Non-pigmented ciliary epithelial cell (primary cell): ENCODE data around the gene FBXO21.

ENCODE experiments used
- DNase-seq: peaks from one replicate; pipeline ENCODE4 v3.0.0-alpha.2; 2010; ENCODE audit warnings: low read depth

FBXO21 gene

DNA sequence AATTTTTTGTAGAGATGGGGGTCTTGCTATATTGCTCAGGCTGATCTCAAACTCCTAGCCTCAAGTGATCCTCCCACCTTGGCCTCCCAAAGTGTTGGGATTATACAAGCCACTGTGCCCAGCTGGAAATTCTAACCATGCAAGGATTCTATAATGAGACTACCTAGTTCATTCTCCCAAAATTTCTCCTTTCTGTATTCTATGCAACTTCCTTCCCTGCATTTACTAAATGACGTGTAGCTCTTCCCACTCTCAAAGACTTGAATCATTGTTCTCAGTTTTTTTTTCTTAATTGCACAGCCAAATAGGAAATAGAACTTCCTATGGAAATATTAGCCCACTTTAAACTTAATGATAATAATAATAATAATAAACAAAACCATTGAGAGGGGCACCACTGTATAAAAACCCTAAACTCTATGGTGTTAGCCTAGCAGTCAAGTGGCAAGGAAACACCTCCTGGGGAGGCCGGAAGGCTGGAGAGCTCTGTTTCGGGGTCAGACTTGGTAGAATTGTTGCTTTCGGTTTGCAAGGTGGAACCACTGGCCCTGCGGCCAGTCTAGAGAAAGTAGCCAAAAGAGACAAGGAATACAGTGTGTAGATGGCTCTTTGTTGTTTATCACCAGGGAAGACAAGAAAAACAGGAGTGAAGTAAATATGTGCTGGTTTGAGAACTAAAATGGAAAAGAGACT is 51.1 kb downstream of the FBXO21 start:
- DNase-seq = no peak

DNA sequence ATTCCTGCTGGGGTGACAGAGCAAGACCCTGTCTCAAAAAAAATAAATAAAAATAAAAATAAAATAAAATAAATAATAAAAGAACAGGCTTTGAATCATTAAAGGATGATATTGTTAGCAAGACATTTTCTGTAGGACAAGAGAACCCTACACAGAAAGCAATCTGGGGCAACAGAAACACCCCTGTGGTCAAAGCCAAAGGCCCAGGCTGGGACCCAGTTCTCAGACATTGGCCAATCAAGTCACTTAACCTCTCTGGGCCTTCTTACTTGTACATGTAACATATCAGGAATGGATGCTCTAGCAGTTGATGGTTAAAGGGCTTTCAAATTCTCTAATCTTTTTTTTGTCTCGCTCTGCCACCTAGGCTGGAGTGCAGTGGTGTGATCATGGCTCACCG is 55.5 kb downstream of the FBXO21 start:
- DNase-seq = no peak

GRCh38 chr12:117134059-117134458 is 56.2 kb downstream of the FBXO21 start:
- DNase-seq = no peak

DNA sequence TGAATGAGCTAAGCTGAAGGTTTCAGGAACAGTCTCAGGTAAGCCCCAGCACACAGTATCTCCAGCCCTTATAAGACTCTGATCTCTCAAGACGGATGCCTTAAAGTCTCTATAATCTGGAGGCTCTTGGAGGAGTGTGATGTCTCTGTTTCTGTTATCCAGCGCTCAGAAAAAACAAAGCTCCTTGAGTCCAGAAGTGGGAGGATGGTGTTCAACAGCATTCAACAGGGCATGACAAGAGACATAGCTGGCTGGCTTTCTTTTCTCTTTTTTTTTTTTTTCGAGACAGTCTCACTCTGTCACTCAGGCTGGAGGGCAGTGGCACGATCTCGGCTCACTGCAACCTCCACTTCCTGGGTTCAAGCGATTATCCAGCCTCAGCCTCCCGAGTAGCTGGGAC is 59.5 kb downstream of the FBXO21 start:
- DNase-seq = no peak

DNA sequence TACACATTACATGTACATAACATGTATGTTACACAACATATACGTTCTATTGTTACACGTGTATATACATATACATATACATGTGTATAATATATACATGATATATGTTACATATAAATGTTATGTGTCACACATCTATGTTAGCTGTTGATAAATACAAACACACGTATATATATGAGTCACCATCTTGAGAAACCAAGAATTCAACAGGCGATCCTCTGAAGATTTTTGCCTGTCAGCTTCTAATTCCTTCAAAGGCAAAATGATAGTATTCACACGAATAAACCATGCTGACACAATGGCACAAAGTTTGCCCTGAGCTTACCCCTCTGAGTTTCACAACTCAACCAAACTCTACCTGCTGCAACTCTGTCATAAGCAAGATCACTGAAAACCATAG is 60.9 kb downstream of the FBXO21 start:
- DNase-seq = no peak

DNA sequence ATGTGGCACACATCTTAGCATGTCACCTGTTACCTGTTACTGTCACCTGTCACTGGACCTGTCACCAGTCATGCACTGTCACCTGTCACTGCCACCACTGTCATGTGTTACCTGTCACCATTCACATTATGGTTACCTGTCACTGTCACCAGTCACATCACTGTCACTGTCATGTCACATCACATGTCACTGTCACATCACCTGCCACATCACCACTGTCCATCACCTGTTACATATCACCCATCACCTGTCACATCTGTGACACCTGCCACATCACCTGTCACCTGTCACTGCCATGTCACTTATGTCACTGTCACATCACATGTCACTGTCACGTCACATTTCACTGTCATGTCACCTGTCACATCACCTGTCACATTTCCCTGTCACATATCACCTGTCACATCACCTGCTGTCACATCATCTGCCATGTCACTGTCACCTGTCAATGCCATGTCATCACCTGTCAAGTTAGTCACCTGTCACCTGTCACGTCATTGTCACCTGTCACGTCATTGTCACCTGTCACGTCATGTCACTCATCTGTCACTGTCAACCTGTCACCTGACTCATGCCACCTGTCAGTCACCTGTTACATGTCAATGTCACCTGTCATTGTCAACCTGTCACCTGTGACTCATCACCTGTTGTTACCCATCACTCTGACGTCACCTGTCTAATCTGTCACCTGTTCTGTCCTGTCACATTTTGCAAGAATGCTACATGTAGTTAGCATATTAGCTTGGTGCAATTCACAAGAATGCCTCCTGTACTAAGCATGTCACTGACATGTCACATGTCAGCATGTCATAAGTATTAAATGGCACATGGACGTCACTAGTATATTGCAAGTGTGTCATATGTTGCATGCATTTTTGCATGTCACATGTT is 62.1 kb downstream of the FBXO21 start:
- DNase-seq = no peak

DNA sequence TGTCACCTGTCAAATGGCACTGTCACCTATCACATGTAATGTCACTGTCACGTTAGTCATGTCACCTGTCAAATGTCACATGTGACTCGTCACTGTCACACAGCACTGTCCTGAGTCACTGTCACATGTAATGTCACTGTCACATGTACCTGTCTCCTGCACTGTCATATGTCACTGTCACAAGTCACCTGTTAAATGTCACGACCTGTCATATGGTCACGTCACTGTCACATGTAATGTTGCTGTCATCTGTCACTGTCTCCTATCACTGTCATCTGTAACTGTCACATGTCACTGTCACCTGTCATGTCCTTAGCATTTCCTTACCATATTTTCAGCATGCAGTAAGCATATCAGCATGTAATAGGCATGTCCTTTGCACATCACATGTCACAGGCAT is 63.9 kb downstream of the FBXO21 start:
- DNase-seq = no peak

- DNase-seq = no peak
Measured at GRCh38 chr12:117125767-117126166, 64.5 kb downstream of the FBXO21 start.

DNA sequence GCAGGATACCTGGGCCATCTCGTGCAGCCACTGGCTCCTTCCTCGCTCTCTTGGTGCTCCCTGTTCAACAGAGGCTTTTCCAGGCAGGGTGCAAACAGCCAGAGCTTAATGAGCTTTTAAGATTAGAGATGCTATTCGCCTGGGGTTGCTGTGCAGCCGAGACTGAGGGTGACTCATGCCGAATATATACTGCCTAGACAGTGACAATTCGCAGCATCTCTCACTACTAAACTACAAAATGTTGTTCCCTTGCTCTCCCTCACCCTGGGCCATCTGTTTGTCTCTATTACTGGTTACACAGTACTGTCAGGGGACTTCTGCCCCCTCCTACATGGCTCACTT is 65.0 kb downstream of the FBXO21 start:
- DNase-seq = no peak

GRCh38 chr12:117124421-117125271 is 65.6 kb downstream of the FBXO21 start:
- DNase-seq = no peak

GRCh38 chr12:117121441-117121840 is 68.8 kb downstream of the FBXO21 start:
- no peak for DNase-seq

GRCh38 chr12:117120787-117121186 is 69.5 kb downstream of the FBXO21 start:
- DNase-seq = no peak

DNA sequence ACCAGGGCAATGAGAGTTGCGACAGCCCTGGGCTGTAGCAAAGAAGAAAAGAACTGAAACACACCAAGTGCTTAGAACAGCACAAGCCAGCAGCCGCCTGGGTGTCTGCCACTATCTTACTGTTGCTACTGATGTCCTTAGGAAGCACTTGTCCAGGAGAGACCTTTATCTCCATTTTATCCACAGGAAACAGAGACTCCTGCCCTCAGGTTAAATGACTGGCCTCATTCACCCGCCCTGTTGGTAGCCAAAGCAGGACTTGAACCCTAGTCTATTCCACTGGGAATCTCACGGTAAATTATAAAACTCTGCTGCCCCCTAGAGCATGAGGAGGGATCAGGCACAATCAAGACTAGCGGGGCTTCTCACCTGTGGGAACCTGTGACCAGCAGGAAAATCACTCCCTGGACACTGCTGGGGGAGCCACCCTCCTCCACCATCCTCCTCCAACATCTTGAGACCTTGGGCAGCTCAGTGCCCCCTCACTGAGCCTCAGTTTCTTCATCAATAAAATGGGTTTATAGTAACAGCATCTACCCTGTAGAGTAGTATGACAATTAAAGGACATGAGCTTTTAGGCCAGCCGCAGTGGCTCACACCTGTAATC is 70.6 kb downstream of the FBXO21 start:
- no peak for DNase-seq

DNA sequence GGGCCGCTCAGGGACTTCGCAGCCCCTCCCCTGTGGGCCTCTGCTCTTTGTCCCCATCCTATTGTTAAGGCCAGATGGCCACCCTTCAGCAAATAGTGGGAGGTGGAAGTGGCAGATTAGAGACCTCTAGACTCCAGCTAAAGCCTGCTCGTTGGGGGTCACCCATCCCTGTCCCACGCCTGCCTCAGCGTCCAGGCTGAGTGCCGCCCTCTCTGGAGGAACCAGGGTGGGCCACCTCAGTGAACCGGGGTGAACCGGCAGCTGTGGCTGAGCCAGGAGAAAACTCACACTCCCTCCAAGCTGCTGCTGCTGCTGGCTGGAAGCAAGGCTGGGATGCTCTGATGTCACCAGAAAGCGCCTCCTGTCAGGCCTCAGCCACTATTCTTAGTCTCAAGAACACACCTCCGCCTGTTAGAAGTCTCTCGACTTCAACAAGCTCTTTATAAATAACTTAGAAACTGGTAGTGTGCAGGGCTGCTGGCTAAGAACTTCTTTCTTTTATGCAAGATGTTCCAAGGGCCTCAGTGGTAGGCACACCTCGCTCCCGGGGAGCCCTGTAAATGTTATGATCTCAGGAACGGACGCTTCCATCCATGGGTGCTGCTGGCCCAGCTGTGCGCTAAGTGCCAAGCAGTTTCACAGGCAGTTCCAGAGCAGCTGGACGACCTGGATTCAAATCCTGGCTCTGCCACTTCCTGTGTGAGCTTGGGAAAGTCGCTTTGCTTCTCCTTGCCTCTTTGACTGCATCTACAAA is 71.3 kb downstream of the FBXO21 start:
- DNase-seq = no peak

DNA sequence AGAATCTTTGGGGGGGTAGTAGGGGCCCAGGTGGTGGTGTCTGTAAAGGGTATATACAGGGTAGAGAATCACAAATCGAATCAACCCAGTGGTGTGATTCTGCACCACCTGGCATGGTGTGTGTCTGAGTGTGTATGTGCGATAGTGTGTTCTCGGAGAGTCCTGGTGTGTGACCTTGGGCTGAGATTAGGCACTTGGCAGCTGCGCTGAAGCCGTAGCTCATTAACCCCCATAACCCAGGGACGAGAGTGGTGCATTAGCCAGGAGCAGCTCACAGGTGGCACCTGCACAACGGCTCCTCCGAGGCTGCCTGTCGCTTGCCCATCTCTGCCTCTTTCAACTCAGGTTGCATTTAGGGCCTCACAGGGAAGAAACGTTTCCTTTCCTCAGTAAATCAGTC is 75.5 kb downstream of the FBXO21 start:
- no peak for DNase-seq

GRCh38 chr12:117113231-117113630 is 77.0 kb downstream of the FBXO21 start:
- DNase-seq = no peak

- no peak for DNase-seq
Measured at GRCh38 chr12:117111821-117112595, 78.3 kb downstream of the FBXO21 start.

DNA sequence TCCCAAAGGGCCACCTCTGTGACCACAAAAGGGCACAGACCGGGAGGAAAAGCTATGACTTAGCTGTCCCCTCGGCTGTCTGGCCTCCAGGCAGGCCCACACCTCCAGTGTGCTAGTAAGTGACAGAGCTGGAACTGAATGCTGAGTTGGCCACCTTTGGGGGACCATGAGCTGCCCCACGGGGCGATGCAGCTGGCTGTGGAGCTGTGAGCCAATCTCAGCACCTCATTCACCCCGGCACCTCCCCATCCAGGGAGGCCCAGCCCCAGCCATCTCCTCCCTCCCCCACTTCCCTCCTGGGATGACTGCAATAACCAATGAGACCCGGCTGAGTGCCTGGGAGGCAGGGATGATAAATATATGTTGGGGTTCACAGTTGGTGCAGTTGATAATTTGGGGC is 78.9 kb downstream of the FBXO21 start:
- no peak for DNase-seq

GRCh38 chr12:117109943-117110635 is 80.2 kb downstream of the FBXO21 start:
- DNase-seq = no peak

GRCh38 chr12:117105902-117106301 is 84.4 kb downstream of the FBXO21 start:
- no peak for DNase-seq
